Prostate gland (tissue), 2 donors: ENCODE results near the gene HIPK1.

Experiments
- CTCF ChIP-seq, 4 experiments: fragments of 200-600 bp in 2 of 4; fragments of 450-650 bp in 2 of 4; sonication (generic) in 2 of 4; IDR thresholded peaks; 1 replicate in 3 of 4; 2 replicates in 1 of 4; pipeline ENCODE4 v1.5.1; 2016 to 2019; ENCODE audit warnings: antibody characterized with exemption in 4 of 4, mild to moderate bottlenecking in 2 of 4, moderate library complexity in 2 of 4
- POLR2A ChIP-seq: fragments of 450-650 bp; IDR thresholded peaks from one replicate; pipeline ENCODE4 v1.6.1; 2016; ENCODE audit warnings: antibody characterized with exemption, mild to moderate bottlenecking
- POLR2AphosphoS5 ChIP-seq: sonication (generic); formaldehyde crosslinking; IDR thresholded peaks from one replicate; pipeline ENCODE4 v1.6.1; 2017; ENCODE audit warnings: antibody characterized with exemption

- TF ChIP-seq POLR2A (no peak), POLR2AphosphoS5 (no peak), CTCF (IDR thresholded peaks at IDR 0.05) (no peak)
Observed at GRCh38 chr1:114026797-114027196, 97.7 kb downstream of the HIPK1 start.
